Measurements from ENCODE around the gene CPNE7.

CPNE7 gene

DNA sequence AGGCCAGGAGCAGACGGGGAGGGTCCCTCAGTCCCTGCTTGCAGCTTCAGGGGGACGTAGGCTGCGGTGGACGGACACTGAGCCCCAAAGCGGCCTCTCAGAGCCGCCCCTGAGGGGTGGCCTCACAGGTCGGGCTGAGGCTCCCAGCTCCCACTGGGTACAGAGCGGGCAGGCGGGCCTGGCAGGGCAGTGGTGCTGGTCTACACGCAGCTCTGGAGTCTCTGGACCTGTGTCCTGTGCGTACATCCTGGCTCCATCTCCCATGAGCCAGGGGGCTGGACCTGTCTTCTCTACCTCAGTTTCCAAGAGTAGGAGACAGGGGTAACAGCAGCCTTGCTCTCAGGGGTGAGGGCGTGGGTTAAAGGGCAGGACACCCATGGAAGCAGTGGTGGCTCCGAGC is 39.6 kb downstream of the CPNE7 start:
- TF ChIP-seq ZNF341 (tag by site-specific recombination; IDR thresholded peaks at IDR 0.05; ENCODE audit: low read depth) (no peak), MEIS1 (CRISPR knock-in tag; IDR thresholded peaks at IDR 0.05; ENCODE audit: borderline replicate concordance) (no peak), TRIM28 (IDR thresholded peaks at IDR 0.05; ENCODE audit: borderline replicate concordance, low read length) (no peak), WT1 (tag by site-specific recombination; IDR thresholded peaks at IDR 0.05) (no peak), ZNF433 (tag by site-specific recombination; IDR thresholded peaks at IDR 0.05; ENCODE audit: low read depth) (no peak), ZNF23 (tag by site-specific recombination; IDR thresholded peaks at IDR 0.05; ENCODE audit: borderline replicate concordance) (no peak), ZNF426 (tag by site-specific recombination; IDR thresholded peaks at IDR 0.05) (no peak), ZNF157 (tag by site-specific recombination; IDR thresholded peaks at IDR 0.05) (no peak), HOXA7 (CRISPR knock-in tag; IDR thresholded peaks at IDR 0.05; ENCODE audit: borderline replicate concordance) (no peak), ZNF600 (tag by site-specific recombination; IDR thresholded peaks at IDR 0.05) (no peak), YY2 (tag by site-specific recombination; IDR thresholded peaks at IDR 0.05) (no peak)
- TF ChIP-seq, protein P1, sequence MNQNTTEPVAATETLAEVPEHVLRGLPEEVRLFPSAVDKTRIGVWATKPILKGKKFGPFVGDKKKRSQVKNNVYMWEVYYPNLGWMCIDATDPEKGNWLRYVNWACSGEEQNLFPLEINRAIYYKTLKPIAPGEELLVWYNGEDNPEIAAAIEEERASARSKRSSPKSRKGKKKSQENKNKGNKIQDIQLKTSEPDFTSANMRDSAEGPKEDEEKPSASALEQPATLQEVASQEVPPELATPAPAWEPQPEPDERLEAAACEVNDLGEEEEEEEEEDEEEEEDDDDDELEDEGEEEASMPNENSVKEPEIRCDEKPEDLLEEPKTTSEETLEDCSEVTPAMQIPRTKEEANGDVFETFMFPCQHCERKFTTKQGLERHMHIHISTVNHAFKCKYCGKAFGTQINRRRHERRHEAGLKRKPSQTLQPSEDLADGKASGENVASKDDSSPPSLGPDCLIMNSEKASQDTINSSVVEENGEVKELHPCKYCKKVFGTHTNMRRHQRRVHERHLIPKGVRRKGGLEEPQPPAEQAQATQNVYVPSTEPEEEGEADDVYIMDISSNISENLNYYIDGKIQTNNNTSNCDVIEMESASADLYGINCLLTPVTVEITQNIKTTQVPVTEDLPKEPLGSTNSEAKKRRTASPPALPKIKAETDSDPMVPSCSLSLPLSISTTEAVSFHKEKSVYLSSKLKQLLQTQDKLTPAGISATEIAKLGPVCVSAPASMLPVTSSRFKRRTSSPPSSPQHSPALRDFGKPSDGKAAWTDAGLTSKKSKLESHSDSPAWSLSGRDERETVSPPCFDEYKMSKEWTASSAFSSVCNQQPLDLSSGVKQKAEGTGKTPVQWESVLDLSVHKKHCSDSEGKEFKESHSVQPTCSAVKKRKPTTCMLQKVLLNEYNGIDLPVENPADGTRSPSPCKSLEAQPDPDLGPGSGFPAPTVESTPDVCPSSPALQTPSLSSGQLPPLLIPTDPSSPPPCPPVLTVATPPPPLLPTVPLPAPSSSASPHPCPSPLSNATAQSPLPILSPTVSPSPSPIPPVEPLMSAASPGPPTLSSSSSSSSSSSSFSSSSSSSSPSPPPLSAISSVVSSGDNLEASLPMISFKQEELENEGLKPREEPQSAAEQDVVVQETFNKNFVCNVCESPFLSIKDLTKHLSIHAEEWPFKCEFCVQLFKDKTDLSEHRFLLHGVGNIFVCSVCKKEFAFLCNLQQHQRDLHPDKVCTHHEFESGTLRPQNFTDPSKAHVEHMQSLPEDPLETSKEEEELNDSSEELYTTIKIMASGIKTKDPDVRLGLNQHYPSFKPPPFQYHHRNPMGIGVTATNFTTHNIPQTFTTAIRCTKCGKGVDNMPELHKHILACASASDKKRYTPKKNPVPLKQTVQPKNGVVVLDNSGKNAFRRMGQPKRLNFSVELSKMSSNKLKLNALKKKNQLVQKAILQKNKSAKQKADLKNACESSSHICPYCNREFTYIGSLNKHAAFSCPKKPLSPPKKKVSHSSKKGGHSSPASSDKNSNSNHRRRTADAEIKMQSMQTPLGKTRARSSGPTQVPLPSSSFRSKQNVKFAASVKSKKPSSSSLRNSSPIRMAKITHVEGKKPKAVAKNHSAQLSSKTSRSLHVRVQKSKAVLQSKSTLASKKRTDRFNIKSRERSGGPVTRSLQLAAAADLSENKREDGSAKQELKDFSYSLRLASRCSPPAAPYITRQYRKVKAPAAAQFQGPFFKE (tag by site-specific recombination; IDR thresholded peaks at IDR 0.05; ENCODE audit: borderline replicate concordance) = no peak
- ChIA-PET POLR2A (interaction anchor here (1.5 kb wide), 1 partner anchor 20 kb away, joined by 4 read pairs; no protein-coding TSS in a partner anchor), CTCF (interaction anchor here (0.7 to 2.0 kb wide), 7 partner anchors 8 to 46 kb away, joined by 3 to 5 read pairs (median 4); no protein-coding TSS in a partner anchor)
- H3K4me3 ChIP-seq (ENCODE audit: low read depth, low read length) = no peak overlapping the region
- no peaks in the 10 kb centered on the region for H3K9me3 ChIP-seq (ENCODE audit: control insufficient read depth, insufficient read depth, low read depth, low read length)
- H3K36me3 ChIP-seq (ENCODE audit: control insufficient read depth in 2 of 2, insufficient read depth in 1 of 2, low read length in 2 of 2) = no peaks in the 10 kb centered on the region
- no peaks in the 10 kb centered on the region for H3K4me1 ChIP-seq (ENCODE audit: control insufficient read depth, insufficient read depth, low read length)
- H3K27ac ChIP-seq (ENCODE audit: extremely low read depth, low read depth, low read length) = no peak overlapping the region

DNA sequence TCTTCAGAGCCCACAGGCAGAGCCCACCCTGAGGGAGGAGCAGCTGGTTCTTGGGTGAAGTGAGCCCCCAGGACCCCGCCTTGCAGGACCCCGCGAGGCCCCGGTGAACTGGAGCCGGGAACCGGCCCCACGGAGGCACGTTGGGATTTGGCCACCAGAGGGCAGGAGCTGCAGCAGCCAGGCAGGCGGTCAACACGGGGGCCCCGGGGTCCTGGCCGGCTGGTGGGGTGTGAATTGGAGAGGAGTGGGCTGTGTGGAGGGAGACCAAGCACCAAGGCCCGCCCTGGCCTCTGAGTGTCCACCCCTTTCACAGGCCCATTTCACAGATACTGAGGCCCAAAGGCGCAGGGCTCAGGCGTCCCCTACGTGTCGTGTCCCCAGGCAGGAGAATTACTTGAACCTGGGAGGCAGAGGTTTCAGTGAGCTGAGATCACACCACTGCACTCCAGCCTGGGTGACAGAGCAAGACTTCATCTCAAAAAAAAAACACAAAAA is 40.1 kb downstream of the CPNE7 start:
- no peak overlapping the region for H3K4me3 ChIP-seq (ENCODE audit: low read depth, low read length)
- ChIA-PET POLR2A (no interaction called here), CTCF (interaction anchor here (0.6 to 2.0 kb wide), 4 partner anchors 13 to 103 kb away, joined by 3 to 5 read pairs (median 4); no protein-coding TSS in a partner anchor)
- H3K27ac ChIP-seq (ENCODE audit: extremely low read depth, low read depth, low read length) = no peak overlapping the region
- TF ChIP-seq, protein P2, sequence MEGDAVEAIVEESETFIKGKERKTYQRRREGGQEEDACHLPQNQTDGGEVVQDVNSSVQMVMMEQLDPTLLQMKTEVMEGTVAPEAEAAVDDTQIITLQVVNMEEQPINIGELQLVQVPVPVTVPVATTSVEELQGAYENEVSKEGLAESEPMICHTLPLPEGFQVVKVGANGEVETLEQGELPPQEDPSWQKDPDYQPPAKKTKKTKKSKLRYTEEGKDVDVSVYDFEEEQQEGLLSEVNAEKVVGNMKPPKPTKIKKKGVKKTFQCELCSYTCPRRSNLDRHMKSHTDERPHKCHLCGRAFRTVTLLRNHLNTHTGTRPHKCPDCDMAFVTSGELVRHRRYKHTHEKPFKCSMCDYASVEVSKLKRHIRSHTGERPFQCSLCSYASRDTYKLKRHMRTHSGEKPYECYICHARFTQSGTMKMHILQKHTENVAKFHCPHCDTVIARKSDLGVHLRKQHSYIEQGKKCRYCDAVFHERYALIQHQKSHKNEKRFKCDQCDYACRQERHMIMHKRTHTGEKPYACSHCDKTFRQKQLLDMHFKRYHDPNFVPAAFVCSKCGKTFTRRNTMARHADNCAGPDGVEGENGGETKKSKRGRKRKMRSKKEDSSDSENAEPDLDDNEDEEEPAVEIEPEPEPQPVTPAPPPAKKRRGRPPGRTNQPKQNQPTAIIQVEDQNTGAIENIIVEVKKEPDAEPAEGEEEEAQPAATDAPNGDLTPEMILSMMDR (tag by site-specific recombination; IDR thresholded peaks at IDR 0.05) = peak; percentile 51
- TF ChIP-seq ZNF791 (tag by site-specific recombination; IDR thresholded peaks at IDR 0.05) = no peak
- TF ChIP-seq ZNF350 (tag by site-specific recombination; IDR thresholded peaks at IDR 0.05) = no peak
- no peak for TF ChIP-seq ZNF202 (tag by site-specific recombination; IDR thresholded peaks at IDR 0.05; ENCODE audit: borderline replicate concordance)
- TF ChIP-seq, protein P3, sequence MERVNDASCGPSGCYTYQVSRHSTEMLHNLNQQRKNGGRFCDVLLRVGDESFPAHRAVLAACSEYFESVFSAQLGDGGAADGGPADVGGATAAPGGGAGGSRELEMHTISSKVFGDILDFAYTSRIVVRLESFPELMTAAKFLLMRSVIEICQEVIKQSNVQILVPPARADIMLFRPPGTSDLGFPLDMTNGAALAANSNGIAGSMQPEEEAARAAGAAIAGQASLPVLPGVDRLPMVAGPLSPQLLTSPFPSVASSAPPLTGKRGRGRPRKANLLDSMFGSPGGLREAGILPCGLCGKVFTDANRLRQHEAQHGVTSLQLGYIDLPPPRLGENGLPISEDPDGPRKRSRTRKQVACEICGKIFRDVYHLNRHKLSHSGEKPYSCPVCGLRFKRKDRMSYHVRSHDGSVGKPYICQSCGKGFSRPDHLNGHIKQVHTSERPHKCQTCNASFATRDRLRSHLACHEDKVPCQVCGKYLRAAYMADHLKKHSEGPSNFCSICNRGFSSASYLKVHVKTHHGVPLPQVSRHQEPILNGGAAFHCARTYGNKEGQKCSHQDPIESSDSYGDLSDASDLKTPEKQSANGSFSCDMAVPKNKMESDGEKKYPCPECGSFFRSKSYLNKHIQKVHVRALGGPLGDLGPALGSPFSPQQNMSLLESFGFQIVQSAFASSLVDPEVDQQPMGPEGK (tag by site-specific recombination; IDR thresholded peaks at IDR 0.05) = peak; percentile 24; the same call in 1 of the 2 replicates
- TF ChIP-seq, protein P4, sequence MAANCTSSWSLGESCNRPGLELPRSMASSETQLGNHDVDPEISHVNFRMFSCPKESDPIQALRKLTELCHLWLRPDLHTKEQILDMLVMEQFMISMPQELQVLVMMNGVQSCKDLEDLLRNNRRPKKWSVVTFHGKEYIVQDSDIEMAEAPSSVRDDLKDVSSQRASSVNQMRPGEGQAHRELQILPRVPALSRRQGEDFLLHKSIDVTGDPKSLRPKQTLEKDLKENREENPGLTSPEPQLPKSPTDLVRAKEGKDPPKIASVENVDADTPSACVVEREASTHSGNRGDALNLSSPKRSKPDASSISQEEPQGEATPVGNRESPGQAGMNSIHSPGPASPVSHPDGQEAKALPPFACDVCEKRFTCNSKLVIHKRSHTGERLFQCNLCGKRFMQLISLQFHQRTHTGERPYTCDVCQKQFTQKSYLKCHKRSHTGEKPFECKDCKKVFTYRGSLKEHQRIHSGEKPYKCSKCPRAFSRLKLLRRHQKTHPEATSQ (tag by site-specific recombination; IDR thresholded peaks at IDR 0.05) = no peak
- TF ChIP-seq, protein P5, sequence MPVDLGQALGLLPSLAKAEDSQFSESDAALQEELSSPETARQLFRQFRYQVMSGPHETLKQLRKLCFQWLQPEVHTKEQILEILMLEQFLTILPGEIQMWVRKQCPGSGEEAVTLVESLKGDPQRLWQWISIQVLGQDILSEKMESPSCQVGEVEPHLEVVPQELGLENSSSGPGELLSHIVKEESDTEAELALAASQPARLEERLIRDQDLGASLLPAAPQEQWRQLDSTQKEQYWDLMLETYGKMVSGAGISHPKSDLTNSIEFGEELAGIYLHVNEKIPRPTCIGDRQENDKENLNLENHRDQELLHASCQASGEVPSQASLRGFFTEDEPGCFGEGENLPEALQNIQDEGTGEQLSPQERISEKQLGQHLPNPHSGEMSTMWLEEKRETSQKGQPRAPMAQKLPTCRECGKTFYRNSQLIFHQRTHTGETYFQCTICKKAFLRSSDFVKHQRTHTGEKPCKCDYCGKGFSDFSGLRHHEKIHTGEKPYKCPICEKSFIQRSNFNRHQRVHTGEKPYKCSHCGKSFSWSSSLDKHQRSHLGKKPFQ (tag by site-specific recombination; IDR thresholded peaks at IDR 0.05) = 0 out of 2 replicates have a peak, but pooled peaks have one; percentile 44
- H3K36me3 ChIP-seq (ENCODE audit: control insufficient read depth in 2 of 2, insufficient read depth in 1 of 2, low read length in 2 of 2) = no peaks in the 10 kb centered on the region
- H3K4me1 ChIP-seq (ENCODE audit: control insufficient read depth, insufficient read depth, low read length) = no peaks in the 10 kb centered on the region
- H3K9me3 ChIP-seq (ENCODE audit: control insufficient read depth, insufficient read depth, low read depth, low read length) = no peaks in the 10 kb centered on the region

Data from HEK293 (cell line).